HL-60 (cell line): ENCODE data around the gene AGPAT1.
A peak's percentile ranks its signal among the peaks of the same experiment; 100 is the strongest.

Experiments
- DNase-seq, 2 experiments: peaks; one replicate each; pipeline ENCODE4 v3.0.0-alpha.2; 2010 to 2020; ENCODE audit warnings: low read depth in 1 of 2, low spot score in 1 of 2
- H3K27ac ChIP-seq: fragments of 250-450 bp; sonication (Bioruptor Pico); replicated peaks from 2 replicates; pipeline ENCODE4 v1.5.1; 2020; ENCODE audit warnings: mild to moderate bottlenecking, moderate library complexity
- H3K27me3 ChIP-seq: fragments of 250-450 bp; sonication (Bioruptor Pico); 2 replicates; pipeline ENCODE4 v1.5.1; 2021; ENCODE audit warnings: mild to moderate bottlenecking, moderate library complexity; ENCODE audit not compliant: insufficient read depth, poor library complexity, severe bottlenecking
- H3K4me3 ChIP-seq: replicated peaks from 2 replicates; pipeline ENCODE4 v1.5.1; 2011; ENCODE audit warnings: mild to moderate bottlenecking, control low read depth, low read length; ENCODE audit not compliant: insufficient read depth
- CTCF ChIP-seq: IDR thresholded peaks from one replicate; pipeline ENCODE4 v1.5.1; 2011; ENCODE audit warnings: low read length, control low read depth, inconsistent platforms; ENCODE audit not compliant: insufficient read depth
- GABPA ChIP-seq: IDR thresholded peaks from 2 replicates; pipeline ENCODE4 v1.6.1; 2012; ENCODE audit warnings: low read depth
- POLR2AphosphoS5 ChIP-seq: IDR thresholded peaks from 2 replicates; pipeline ENCODE4 v1.6.1; 2012; ENCODE audit warnings: low read depth
- REST ChIP-seq: IDR thresholded peaks from 2 replicates; pipeline ENCODE4 v1.6.1; 2012; ENCODE audit warnings: low read depth; ENCODE audit not compliant: insufficient replicate concordance
- SPI1 ChIP-seq: IDR thresholded peaks from 2 replicates; pipeline ENCODE4 v1.6.1; 2012; ENCODE audit warnings: low read depth, mild to moderate bottlenecking, borderline replicate concordance

AGPAT1 gene

GRCh38 chr6:32190911-32191677, 15.2 kb upstream of the AGPAT1 start:
- no peak for DNase-seq
- Histone ChIP-seq H3K4me3 (peak overlapping the region; percentile 71), H3K27ac (peak overlapping the region; percentile 95), H3K27me3 (no peaks in the 10 kb centered on the region)
- TF ChIP-seq REST: no peak
- TF ChIP-seq POLR2AphosphoS5: no peak
- no peak for TF ChIP-seq CTCF

DNA sequence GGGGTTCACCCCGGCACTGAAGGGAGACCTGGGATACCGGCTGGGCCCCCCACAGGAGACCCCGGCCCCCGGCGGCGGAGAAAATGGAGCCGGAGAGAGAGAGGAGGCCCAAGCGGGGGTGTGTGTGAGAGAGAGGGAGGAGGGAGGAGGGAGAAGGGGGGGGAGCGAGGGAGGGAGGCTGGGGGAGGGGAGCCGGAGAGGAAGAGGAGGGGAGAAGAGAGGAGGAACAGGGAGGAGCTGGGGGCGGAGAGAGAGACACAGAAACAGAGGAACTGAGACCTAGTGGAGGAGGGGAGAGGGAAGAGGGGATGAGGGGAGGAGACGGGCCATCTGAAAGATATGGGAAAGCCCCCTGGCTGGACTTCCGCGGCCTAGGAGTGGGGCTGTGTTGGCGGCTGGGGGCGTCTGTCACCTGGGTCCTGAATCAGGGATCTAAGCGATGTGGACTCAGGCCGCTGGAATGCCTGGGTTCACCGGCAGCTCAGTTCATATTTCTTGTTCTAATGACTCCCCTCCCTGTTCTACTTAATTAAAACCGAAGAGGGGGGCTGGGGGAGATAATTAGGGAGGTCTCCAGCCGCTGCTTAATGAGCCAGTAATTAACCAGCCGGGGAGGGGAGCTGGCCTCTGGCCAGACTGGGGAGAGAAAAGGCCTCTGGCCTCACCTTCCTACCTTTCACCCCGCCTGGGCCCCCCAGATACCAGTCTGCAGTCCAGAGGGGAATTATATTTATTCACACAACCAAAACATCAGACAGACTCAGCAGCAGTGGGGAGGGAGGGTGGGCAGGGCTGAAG, 14.4 kb upstream of the AGPAT1 start, which contains the start of gene PBX2:
Gene PBX2, minus strand, starts transcription at position 149 of the 798 bp plus-strand sequence. CDS start 287 bp downstream, outside the sequence.
- Histone ChIP-seq H3K27ac (peak within 1 kb of the TSS; percentile 95), H3K4me3 (peak within 1 kb of the TSS; percentile 71), H3K27me3 (no peaks in the 10 kb centered on the region)
- DNase-seq: peak; percentile 93 to 94
- TF ChIP-seq POLR2AphosphoS5 (peak; percentile 30; the same call in 1 of the 2 replicates), SPI1 (peak; percentile 76), CTCF (no peak)

DNA sequence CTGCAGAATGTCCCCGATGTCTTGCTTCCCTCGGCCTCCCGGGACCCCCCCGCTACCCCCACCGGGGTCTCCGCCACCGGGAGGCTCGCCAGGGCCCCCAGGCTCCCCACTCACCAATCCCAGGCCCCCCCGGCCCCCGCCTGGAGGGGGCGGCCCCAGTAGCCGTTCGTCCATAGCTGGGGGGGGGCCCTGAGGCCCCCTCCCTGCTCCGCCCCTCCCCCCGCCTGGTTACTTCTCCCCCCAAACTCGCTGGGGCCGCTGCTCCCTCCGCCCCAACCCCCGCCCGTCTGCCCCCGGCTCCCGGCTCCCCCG, 13.8 kb upstream of the AGPAT1 start:
- peak overlapping the region; percentile 95 for H3K27ac ChIP-seq
- H3K4me3 ChIP-seq: peak overlapping the region; percentile 71
- no peak for DNase-seq
- no peaks in the 10 kb centered on the region for H3K27me3 ChIP-seq
- no peak for TF ChIP-seq CTCF
- no peak for TF ChIP-seq GABPA
- TF ChIP-seq REST: no peak
- TF ChIP-seq POLR2AphosphoS5: no peak
- no peak for TF ChIP-seq SPI1
